GM12873 (cell line): Measurements from ENCODE around the gene NUDCD3.

Experiments
- TF ChIP-seq, protein P1 (sequence below): IDR thresholded peaks from 2 replicates; pipeline ENCODE4 v1.5.1; 2012; ENCODE audit warnings: low read depth, mild to moderate bottlenecking, moderate library complexity, low read length, control low read depth; ENCODE audit not compliant: insufficient read depth; ENCODE audit errors: missing control alignments

Gene NUDCD3

DNA sequence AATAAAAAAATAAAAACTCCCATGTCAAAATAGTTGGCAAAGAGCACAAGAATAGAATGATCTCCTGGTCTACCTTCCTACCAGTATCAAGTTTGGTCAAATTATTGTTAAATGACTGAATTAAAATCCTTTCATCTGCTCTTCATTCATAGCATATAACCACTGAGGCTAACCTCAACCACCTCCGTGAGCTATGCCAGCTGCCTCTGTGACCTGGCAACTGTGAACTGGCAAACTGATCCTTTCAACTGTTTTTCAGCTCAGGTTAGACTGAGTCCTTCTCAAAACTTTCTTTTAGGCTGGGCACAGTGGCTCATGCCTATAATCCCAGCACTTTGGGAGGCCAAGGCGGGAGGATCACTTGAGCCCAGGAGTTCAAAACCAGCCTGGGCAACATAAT, 36.1 kb downstream of the NUDCD3 start:
- TF ChIP-seq, protein P1, sequence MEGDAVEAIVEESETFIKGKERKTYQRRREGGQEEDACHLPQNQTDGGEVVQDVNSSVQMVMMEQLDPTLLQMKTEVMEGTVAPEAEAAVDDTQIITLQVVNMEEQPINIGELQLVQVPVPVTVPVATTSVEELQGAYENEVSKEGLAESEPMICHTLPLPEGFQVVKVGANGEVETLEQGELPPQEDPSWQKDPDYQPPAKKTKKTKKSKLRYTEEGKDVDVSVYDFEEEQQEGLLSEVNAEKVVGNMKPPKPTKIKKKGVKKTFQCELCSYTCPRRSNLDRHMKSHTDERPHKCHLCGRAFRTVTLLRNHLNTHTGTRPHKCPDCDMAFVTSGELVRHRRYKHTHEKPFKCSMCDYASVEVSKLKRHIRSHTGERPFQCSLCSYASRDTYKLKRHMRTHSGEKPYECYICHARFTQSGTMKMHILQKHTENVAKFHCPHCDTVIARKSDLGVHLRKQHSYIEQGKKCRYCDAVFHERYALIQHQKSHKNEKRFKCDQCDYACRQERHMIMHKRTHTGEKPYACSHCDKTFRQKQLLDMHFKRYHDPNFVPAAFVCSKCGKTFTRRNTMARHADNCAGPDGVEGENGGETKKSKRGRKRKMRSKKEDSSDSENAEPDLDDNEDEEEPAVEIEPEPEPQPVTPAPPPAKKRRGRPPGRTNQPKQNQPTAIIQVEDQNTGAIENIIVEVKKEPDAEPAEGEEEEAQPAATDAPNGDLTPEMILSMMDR, result no peak

DNA sequence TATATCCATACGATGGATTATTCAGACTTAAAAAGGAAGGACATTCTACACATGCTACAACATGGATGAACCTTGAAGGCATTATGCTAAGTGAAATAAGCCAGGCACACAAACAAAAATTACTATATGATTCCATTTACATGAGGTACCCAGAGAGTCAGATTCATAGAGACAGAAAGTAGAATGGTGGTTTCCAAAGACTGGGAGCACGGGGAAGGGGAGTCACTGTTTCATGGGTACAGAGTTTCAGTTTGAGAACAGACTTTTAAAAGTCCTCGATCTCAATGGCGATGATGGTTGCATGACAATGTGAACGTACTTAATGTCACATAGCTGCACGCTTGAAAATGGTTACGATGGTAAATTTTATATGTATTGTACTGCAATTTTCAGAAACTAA, 39.3 kb downstream of the NUDCD3 start:
- TF ChIP-seq, protein P1, result no peak

DNA sequence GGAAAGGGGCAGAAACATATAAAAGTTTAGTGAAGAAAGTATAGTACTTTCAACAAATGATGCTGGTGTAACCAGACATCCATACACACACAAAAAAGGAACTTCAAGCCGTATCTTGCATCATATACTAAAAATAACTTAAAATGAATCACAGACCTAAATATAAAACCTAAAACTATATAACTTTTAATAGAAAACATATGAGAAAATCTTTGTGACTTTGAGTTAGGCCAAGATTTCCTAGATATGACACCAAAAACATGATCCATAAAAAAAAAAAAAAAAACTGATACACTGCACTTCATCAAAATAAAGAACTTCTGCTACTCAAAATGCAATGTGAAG, 40.9 kb downstream of the NUDCD3 start:
- TF ChIP-seq, protein P1, result no peak

DNA sequence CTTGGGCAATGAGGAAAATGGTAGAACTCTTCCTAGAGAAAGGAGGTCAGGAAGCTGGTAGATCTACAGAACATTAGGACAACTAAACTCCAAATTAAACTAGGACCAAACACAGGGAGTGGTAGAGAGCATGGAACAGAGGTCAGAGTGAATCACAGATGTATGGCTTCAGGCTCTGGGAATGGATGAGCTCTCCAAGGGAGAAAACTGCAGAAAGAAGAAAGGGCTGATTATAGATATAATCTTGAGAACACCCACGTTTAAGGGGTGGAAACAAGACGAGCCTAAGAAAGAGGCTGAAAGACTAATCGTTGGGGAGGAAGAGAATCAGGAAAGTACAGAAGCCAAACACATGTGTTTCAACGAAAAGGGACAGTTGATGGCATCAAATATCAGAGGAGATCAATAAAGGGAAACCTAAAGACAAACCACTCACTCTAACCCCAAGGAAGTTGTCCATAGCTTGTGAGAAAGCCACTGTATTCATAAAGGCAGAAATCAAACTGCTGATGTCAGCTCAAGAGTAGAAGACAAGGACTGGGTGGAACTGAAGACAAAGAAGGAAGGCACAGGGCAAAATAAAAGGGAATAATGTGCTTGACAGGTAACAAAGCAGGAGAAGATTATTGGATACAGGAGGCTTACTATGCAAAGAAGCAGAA, 41.4 kb downstream of the NUDCD3 start:
- TF ChIP-seq, protein P1, result no peak

DNA sequence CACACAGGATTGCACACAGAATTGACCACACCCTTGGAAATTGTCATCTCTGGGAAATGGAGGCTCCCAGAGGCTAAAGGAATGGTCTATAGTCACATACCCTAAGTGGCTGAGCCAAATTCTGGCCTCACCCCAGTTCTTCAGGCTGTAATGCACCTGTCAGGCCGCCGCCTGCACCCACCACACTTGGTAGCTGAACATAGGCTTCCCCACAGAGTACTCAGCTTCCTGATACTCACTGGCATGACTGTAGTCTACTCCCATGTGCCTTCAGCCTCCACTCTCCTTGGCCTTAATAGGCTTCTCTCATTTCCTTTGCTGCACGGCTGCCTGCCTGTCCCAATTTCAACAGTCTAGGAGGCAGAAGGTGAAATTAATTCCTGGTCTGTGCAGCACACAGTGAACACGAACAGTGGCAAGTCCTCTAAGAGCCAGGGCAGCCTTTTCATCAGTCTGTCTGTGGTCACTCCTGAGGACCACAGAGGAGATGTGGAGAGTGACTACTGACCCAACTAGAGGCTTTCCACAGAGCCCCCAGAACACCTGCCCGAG, 42.5 kb downstream of the NUDCD3 start:
- TF ChIP-seq, protein P1, result no peak

DNA sequence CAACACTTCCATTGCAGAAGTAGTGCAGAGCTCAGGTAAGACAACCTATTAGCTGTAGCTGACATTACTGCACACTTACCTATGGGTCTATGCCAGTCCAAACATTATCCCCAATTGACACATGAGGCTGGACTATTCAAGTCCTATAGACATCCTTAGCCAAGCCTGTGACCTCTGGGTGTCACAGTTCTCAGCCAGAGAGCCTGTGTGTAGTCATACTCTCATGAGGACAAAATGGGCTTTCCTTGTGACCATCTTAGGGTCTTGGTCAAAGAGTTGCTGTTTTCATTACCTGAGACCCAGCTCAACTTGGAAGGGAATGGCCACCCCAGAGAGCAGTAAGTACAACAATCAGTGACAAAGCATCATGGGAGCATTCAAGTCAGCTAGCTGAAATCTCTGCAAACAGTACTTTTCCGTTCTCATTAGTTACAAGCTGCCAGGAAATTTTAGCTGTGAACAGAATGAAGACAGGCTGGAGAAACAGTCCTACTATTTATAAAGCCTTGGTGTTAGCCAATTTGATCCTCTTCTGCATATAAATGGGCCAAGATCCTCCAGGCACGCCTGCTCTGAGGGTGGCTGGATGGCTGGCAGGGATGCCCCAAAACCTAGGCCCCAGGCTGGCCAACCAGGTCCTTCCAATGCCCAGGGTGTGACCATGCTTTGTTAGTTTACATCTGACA, 44.3 kb downstream of the NUDCD3 start:
- TF ChIP-seq, protein P1, result no peak

DNA sequence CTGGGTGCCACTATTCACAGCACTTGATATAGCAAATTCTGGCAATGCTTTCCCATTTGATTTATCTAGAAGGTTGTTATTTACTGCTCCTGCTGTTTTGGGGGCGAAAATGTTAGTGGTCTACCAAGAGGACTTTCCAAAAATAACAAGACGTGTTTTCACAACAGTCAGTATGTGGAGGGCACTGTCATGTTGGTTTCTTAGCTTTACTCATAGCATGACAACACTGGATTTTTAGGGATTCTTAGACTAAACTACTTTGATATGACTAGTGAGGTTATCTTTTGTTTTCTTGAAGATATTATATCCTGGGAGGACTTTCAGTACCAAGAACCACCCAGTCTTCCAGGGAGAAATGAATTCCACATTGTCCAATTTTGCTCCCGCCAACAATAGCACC, 49.4 kb downstream of the NUDCD3 start:
- TF ChIP-seq, protein P1, result no peak
